Activated CD4-positive, alpha-beta T cell treated with anti-CD3 and anti-CD28 coated beads, Interleukin-2, amount 10 ng/mL, durations not matched to agents 24 days and 14 days (primary cell): ENCODE measurements around the gene ARL15. TPM values are rescaled to one million over a fixed set of nuclear protein-coding genes. Genes with fewer than 3 reads are reported as not detected.
A peak's percentile ranks its signal among the peaks of the same experiment; 100 is the strongest.

Source experiments
- DNase-seq: peaks from one replicate; pipeline ENCODE4 v3.0.0; 2022
- H3K27ac Mint-ChIP-seq: one replicate; pipeline ENCODE4 v1.8.0; 2022; ENCODE audit warnings: mild to moderate bottlenecking, mixed read lengths
- H3K27me3 Mint-ChIP-seq: one replicate; pipeline ENCODE4 v1.8.0; 2022; ENCODE audit warnings: mixed read lengths
- H3K36me3 Mint-ChIP-seq: one replicate; pipeline ENCODE4 v1.8.0; 2022; ENCODE audit warnings: low read depth, mild to moderate bottlenecking, mixed read lengths
- H3K4me1 Mint-ChIP-seq: one replicate; pipeline ENCODE4 v1.8.0; 2021; ENCODE audit warnings: mixed read lengths
- H3K4me3 Mint-ChIP-seq: one replicate; pipeline ENCODE4 v1.8.0; 2022; ENCODE audit warnings: mild to moderate bottlenecking, moderate library complexity, mixed read lengths
- H3K9me3 Mint-ChIP-seq: one replicate; pipeline ENCODE4 v1.8.0; 2021; ENCODE audit warnings: mixed read lengths
- intact Hi-C: fragments of 100-400 bp; cut with micrococcal nuclease; formaldehyde crosslinking; loops from one replicate; pipeline ENCODE4 v1.15.1; 2023
- total RNA-seq: library from RNA; stranded (reverse); gene quantifications from 2 replicates; pipeline ENCODE4 v1.2.3, GENCODE V29; 2022

ARL15 gene
- total RNA-seq, 1 donor from 2014 or later: 7.4 TPM

- DNase-seq: no peak
These were observed 396.4 kb downstream of the ARL15 start for GRCh38 chr5:53913941-53914340.

GRCh38 chr5:53908757-53909156 is 401.6 kb downstream of the ARL15 start:
- no peaks in the 10 kb centered on the region for H3K9me3 Mint-ChIP-seq
- H3K4me3 Mint-ChIP-seq: no peak overlapping the region
- no peaks in the 10 kb centered on the region for H3K4me1 Mint-ChIP-seq
- intact Hi-C loops: no loop called here
- H3K27me3 Mint-ChIP-seq: no peaks in the 10 kb centered on the region
- no peak for DNase-seq
- no peak overlapping the region for H3K27ac Mint-ChIP-seq
- H3K36me3 Mint-ChIP-seq: no peaks in the 10 kb centered on the region

More at GRCh38 chr5:53913941-53914340, 396.4 kb downstream of the ARL15 start:
- H3K36me3 Mint-ChIP-seq: no peaks in the 10 kb centered on the region
- H3K27ac Mint-ChIP-seq: no peak overlapping the region
- no peak overlapping the region for H3K4me3 Mint-ChIP-seq
- intact Hi-C loops: no loop called here
- H3K4me1 Mint-ChIP-seq: no peaks in the 10 kb centered on the region
- no peaks in the 10 kb centered on the region for H3K9me3 Mint-ChIP-seq
- no peaks in the 10 kb centered on the region for H3K27me3 Mint-ChIP-seq

DNA sequence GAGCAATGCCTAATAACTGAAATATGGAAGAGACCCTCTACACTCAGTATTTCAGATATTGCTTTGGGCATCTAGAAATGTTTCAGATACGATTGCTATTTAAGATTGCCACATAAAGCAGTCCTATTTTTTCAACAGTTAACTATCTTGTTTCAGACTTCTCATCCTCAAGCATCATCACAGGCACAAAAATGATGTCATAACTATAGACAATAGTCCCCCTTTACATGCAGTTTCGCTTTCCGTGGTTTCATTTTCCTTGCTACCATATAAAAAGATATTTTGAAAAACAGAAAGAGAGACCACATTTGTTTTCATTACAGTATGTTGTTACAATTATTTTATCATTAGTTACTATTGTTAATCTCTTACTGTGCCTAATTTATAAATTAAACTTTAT is 402.5 kb downstream of the ARL15 start:
- H3K4me3 Mint-ChIP-seq: no peak overlapping the region
- no peaks in the 10 kb centered on the region for H3K9me3 Mint-ChIP-seq
- H3K27ac Mint-ChIP-seq: no peak overlapping the region
- no peaks in the 10 kb centered on the region for H3K4me1 Mint-ChIP-seq
- H3K27me3 Mint-ChIP-seq: no peaks in the 10 kb centered on the region
- DNase-seq: no peak
- intact Hi-C loops: no loop called here
- H3K36me3 Mint-ChIP-seq: no peaks in the 10 kb centered on the region

GRCh38 chr5:53906736-53907135 is 403.6 kb downstream of the ARL15 start:
- Mint-ChIP-seq H3K9me3 (no peaks in the 10 kb centered on the region), H3K36me3 (no peaks in the 10 kb centered on the region), H3K27ac (no peak overlapping the region), H3K4me3 (no peak overlapping the region), H3K27me3 (no peaks in the 10 kb centered on the region), H3K4me1 (no peaks in the 10 kb centered on the region)
- intact Hi-C loops: no loop called here
- no peak for DNase-seq

DNA sequence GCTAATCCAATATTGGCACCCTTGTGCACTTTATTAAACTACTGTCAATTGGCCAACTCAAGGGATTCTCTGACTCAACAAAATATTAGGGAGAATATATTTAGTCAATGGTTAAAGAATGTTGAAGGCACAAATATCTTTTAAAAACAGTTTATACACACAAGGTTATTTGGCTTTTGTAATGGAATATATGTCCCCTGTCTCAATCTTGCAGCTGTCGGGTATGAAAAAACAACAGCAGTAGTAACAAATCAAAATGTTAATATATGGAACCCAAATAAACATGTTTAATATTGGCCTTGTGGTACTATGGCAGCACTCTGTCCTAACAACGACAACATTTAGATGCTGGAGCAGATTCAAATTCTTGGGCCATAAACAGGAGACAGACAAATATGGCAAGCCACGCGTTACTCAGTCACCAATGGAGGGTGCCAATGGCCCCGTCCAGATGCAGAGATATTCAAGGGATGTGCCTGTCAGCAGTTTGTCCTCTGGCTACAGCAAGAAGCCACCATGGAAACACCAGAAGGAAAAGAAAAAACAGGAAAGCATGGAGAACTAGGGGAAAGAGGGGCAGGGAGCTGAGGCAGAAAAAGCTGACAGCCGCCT is 408.0 kb downstream of the ARL15 start:
- H3K27ac Mint-ChIP-seq: no peak overlapping the region
- no peaks in the 10 kb centered on the region for H3K27me3 Mint-ChIP-seq
- no peaks in the 10 kb centered on the region for H3K9me3 Mint-ChIP-seq
- no peak for DNase-seq
- intact Hi-C loops: no loop called here
- H3K4me1 Mint-ChIP-seq: no peaks in the 10 kb centered on the region
- no peak overlapping the region for H3K4me3 Mint-ChIP-seq
- H3K36me3 Mint-ChIP-seq: no peaks in the 10 kb centered on the region

DNA sequence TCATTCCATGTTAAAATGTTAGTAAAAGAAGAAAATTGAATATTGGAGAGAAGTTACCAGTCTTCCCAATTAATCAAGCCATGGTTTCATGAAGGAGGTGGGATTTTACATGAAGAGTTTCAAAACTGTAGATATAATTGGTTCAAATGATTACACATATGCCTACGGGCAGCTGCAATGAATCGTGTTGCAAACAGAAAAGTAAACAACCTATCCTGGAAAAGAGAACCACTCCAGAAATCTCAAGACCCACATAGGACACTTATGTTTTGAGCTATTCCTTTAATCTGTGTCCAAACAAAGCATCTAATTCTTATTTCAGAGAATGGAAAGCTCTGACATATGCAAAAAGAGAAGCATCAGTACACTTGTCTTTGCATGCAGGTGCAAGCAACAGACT is 409.7 kb downstream of the ARL15 start:
- H3K4me3 Mint-ChIP-seq: no peak overlapping the region
- no peak overlapping the region for H3K27ac Mint-ChIP-seq
- no peaks in the 10 kb centered on the region for H3K36me3 Mint-ChIP-seq
- DNase-seq: no peak
- peaks cover 4% of the 10 kb centered on the region for H3K9me3 Mint-ChIP-seq
- H3K27me3 Mint-ChIP-seq: no peaks in the 10 kb centered on the region
- intact Hi-C loops: no loop called here
- no peaks in the 10 kb centered on the region for H3K4me1 Mint-ChIP-seq

GRCh38 chr5:53895091-53895683 is 415.2 kb downstream of the ARL15 start:
- intact Hi-C loops: no loop called here
- H3K27ac Mint-ChIP-seq: no peak overlapping the region
- no peak overlapping the region for H3K4me3 Mint-ChIP-seq

GRCh38 chr5:53893626-53894025 is 416.7 kb downstream of the ARL15 start:
- H3K9me3 Mint-ChIP-seq: peaks cover 4% of the 10 kb centered on the region
- H3K36me3 Mint-ChIP-seq: no peaks in the 10 kb centered on the region
- no peak overlapping the region for H3K4me3 Mint-ChIP-seq
- no peak for DNase-seq
- intact Hi-C loops: no loop called here
- no peaks in the 10 kb centered on the region for H3K4me1 Mint-ChIP-seq
- H3K27ac Mint-ChIP-seq: no peak overlapping the region
- no peaks in the 10 kb centered on the region for H3K27me3 Mint-ChIP-seq

More at GRCh38 chr5:53895091-53895683, 415.2 kb downstream of the ARL15 start:
- H3K27me3 Mint-ChIP-seq: no peaks in the 10 kb centered on the region
- H3K4me1 Mint-ChIP-seq: no peaks in the 10 kb centered on the region
- DNase-seq: no peak
- H3K9me3 Mint-ChIP-seq: peaks cover 4% of the 10 kb centered on the region
- H3K36me3 Mint-ChIP-seq: no peaks in the 10 kb centered on the region

- Mint-ChIP-seq H3K9me3 (peaks cover 4% of the 10 kb centered on the region), H3K4me3 (no peak overlapping the region)
These were observed 418.1 kb downstream of the ARL15 start for GRCh38 chr5:53892224-53892623.

DNA sequence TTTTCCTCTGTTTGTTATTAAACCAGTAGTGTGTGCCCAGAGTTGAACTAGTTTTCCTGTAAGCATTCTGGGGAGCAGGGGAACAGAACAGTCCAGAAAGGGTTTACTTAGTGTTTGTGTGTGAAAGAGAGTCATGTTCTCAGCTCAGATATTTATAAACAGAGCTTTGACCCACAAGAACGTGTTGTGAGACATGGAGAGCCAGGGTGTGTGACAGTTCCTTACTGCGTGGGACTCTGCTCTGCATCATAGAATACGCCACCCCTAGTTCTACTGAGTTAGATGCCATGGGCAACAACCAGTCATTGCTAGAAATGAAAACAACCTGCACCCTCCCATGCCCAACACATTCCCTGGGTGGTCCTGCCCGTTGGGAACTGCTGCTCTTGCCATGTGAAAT is 419.2 kb downstream of the ARL15 start:
- Mint-ChIP-seq H3K27ac (no peak overlapping the region), H3K27me3 (no peaks in the 10 kb centered on the region), H3K9me3 (no peaks in the 10 kb centered on the region), H3K36me3 (no peaks in the 10 kb centered on the region), H3K4me3 (no peak overlapping the region), H3K4me1 (no peaks in the 10 kb centered on the region)
- intact Hi-C loops: no loop called here
- no peak for DNase-seq

More at GRCh38 chr5:53892224-53892623, 418.1 kb downstream of the ARL15 start:
- Mint-ChIP-seq H3K4me1 (no peaks in the 10 kb centered on the region), H3K36me3 (no peaks in the 10 kb centered on the region), H3K27ac (no peak overlapping the region), H3K27me3 (no peaks in the 10 kb centered on the region)
- intact Hi-C loops: no loop called here
- DNase-seq: no peak

GRCh38 chr5:53890490-53890889 is 419.9 kb downstream of the ARL15 start:
- Mint-ChIP-seq H3K4me1 (no peaks in the 10 kb centered on the region), H3K36me3 (no peaks in the 10 kb centered on the region), H3K27me3 (no peaks in the 10 kb centered on the region), H3K9me3 (no peaks in the 10 kb centered on the region), H3K4me3 (no peak overlapping the region), H3K27ac (no peak overlapping the region)
- no peak for DNase-seq
- intact Hi-C loops: no loop called here

GRCh38 chr5:53884844-53885243 is 425.5 kb downstream of the ARL15 start:
- H3K4me1 Mint-ChIP-seq: peaks cover 5% of the 10 kb centered on the region
- H3K27me3 Mint-ChIP-seq: no peaks in the 10 kb centered on the region
- no peak overlapping the region for H3K27ac Mint-ChIP-seq
- H3K4me3 Mint-ChIP-seq: no peak overlapping the region
- intact Hi-C loops: no loop called here
- no peaks in the 10 kb centered on the region for H3K9me3 Mint-ChIP-seq
- H3K36me3 Mint-ChIP-seq: no peaks in the 10 kb centered on the region
- DNase-seq: no peak

GRCh38 chr5:53884417-53884816 is 426.0 kb downstream of the ARL15 start:
- intact Hi-C loops: no loop called here
- H3K36me3 Mint-ChIP-seq: no peaks in the 10 kb centered on the region
- H3K4me1 Mint-ChIP-seq: peaks cover 5% of the 10 kb centered on the region
- no peaks in the 10 kb centered on the region for H3K27me3 Mint-ChIP-seq
- no peak for DNase-seq
- peak overlapping the region; percentile 30 for H3K27ac Mint-ChIP-seq
- H3K9me3 Mint-ChIP-seq: no peaks in the 10 kb centered on the region
- H3K4me3 Mint-ChIP-seq: no peak overlapping the region

- H3K27me3 Mint-ChIP-seq: no peaks in the 10 kb centered on the region
- H3K36me3 Mint-ChIP-seq: no peaks in the 10 kb centered on the region
- no peak for DNase-seq
- H3K4me1 Mint-ChIP-seq: peaks cover 5% of the 10 kb centered on the region
- peaks cover 2% of the 10 kb centered on the region for H3K9me3 Mint-ChIP-seq
- H3K27ac Mint-ChIP-seq: no peak overlapping the region
- H3K4me3 Mint-ChIP-seq: no peak overlapping the region
- intact Hi-C loops: no loop called here
These were observed 427.7 kb downstream of the ARL15 start for GRCh38 chr5:53882676-53883031.
